ENCODE results near the gene IKZF5. TPM values are rescaled to one million over a fixed set of nuclear protein-coding genes. Genes with fewer than 3 reads are reported as not detected.

The IKZF5 gene
- total and polyA plus RNA-seq, 2 donors from 2014 or later: 7.3 to 17.1 TPM

DNA sequence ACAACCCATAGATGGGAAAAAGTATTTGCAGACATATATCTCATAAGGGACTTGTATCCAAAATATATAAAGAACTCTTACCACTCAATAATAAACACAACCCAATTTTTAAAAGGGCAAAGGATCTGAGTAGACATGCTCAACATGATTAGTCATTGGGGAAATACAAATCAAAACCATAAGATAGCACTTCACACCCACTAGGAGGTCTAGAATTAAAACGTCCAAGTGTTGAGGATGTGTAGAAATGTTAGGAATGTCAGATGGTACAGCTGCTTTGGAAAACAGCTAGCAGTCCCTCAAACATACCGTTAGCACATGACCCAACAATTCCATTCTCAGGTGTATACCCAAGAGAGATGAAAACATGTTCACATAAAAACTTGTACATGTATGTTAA lies 20.1 kb downstream of the IKZF5 start:
- Histone ChIP-seq H3K27ac (ENCODE audit: low read depth in 2 of 2, low read length in 2 of 2) (no peak overlapping the region), H3K4me3 (ENCODE audit: low read length in 3 of 3) (no peak overlapping the region), H3K9me3 (ENCODE audit: control insufficient read depth in 2 of 3, insufficient read depth in 1 of 3, low read length in 3 of 3) (no peaks in the 10 kb centered on the region), H3K36me3 (ENCODE audit: control insufficient read depth in 2 of 3, insufficient read depth in 3 of 3, low read length in 3 of 3) (peaks cover 0 to 2% (median 0%) of the 10 kb centered on the region in 3 donors), H3K4me1 (ENCODE audit: control insufficient read depth in 2 of 3, insufficient read depth in 2 of 3, low read depth in 1 of 3, low read length in 3 of 3) (no peaks in the 10 kb centered on the region), H3K9ac (ENCODE audit: low read length in 3 of 3) (no peak overlapping the region), H3K27me3 (ENCODE audit: control insufficient read depth, insufficient read depth, low read length) (no peaks in the 10 kb centered on the region)
- FAIRE-seq: no peak
- intact Hi-C loops (cut with DNase I): no loop called here
- no peak for DNase-seq
- TF ChIP-seq, protein P1, sequence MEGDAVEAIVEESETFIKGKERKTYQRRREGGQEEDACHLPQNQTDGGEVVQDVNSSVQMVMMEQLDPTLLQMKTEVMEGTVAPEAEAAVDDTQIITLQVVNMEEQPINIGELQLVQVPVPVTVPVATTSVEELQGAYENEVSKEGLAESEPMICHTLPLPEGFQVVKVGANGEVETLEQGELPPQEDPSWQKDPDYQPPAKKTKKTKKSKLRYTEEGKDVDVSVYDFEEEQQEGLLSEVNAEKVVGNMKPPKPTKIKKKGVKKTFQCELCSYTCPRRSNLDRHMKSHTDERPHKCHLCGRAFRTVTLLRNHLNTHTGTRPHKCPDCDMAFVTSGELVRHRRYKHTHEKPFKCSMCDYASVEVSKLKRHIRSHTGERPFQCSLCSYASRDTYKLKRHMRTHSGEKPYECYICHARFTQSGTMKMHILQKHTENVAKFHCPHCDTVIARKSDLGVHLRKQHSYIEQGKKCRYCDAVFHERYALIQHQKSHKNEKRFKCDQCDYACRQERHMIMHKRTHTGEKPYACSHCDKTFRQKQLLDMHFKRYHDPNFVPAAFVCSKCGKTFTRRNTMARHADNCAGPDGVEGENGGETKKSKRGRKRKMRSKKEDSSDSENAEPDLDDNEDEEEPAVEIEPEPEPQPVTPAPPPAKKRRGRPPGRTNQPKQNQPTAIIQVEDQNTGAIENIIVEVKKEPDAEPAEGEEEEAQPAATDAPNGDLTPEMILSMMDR (IDR thresholded peaks at IDR 0.05; ENCODE audit: borderline replicate concordance, extremely low read depth, insufficient read depth): no peak

DNA sequence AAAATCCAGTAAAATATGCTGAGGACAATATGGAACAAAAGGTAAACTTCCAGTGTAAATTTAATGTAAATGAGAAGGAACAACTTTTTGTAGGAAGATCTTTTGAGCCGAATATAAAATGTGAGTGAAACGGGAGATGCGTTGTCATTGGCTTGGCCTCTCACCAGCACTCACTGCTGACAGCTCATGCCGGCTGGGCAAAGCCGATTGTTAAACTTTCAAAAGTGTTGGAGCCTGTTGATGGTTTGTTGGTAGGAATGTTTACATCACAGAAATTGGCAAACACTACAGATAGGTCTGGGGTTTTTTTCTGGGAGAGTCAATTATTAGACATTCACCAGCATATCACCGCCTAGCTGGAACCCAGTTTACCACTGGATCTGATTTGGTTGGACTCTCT lies 22.3 kb downstream of the IKZF5 start:
- H3K27me3 ChIP-seq (ENCODE audit: control insufficient read depth, insufficient read depth, low read length): no peaks in the 10 kb centered on the region
- no peak overlapping the region for H3K4me3 ChIP-seq (ENCODE audit: low read length in 3 of 3)
- no peak overlapping the region for H3K9ac ChIP-seq (ENCODE audit: low read length in 3 of 3)
- DNase-seq (no peak), FAIRE-seq (no peak)
- intact Hi-C loops (cut with DNase I): no loop called here
- H3K9me3 ChIP-seq (ENCODE audit: control insufficient read depth in 2 of 3, insufficient read depth in 1 of 3, low read length in 3 of 3): no peaks in the 10 kb centered on the region
- no peak overlapping the region for H3K27ac ChIP-seq (ENCODE audit: low read depth in 2 of 2, low read length in 2 of 2)
- no peaks in the 10 kb centered on the region for H3K4me1 ChIP-seq (ENCODE audit: control insufficient read depth in 2 of 3, insufficient read depth in 2 of 3, low read depth in 1 of 3, low read length in 3 of 3)
- TF ChIP-seq, protein P1 (IDR thresholded peaks at IDR 0.05; ENCODE audit: borderline replicate concordance, extremely low read depth, insufficient read depth): no peak
- no peaks in the 10 kb centered on the region for H3K36me3 ChIP-seq (ENCODE audit: control insufficient read depth in 2 of 3, insufficient read depth in 3 of 3, low read length in 3 of 3)

DNA sequence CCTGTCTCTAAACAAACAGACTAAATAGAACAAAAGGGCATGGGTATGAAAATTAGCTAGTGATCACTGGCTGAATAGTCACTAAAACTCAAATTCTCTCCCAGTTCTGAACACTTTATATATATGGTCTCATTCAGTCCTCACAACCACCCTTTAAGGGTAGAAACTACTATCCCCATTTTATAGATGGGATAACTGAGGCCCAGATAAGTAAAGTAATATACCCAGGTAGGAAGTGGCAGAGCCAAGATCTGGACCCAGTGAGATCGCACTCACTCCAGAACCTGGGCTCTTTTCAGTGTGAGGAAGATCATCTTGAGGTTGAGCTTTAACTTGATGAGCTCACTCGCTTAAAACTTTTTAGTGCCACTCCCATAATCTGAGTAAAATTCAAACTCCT lies 23.9 kb downstream of the IKZF5 start:
- intact Hi-C loops (cut with DNase I): no loop called here
- FAIRE-seq: no peak
- H3K9ac ChIP-seq (ENCODE audit: low read length in 3 of 3): no peak overlapping the region

More for the DNA sequence above, 23.9 kb downstream of the IKZF5 start:
- Histone ChIP-seq H3K4me1 (ENCODE audit: control insufficient read depth in 2 of 3, insufficient read depth in 2 of 3, low read depth in 1 of 3, low read length in 3 of 3) (peaks cover 0 to 5% (median 0%) of the 10 kb centered on the region in 3 donors), H3K27me3 (ENCODE audit: control insufficient read depth, insufficient read depth, low read length) (no peaks in the 10 kb centered on the region), H3K4me3 (ENCODE audit: low read length in 3 of 3) (no peak overlapping the region), H3K27ac (ENCODE audit: low read depth in 2 of 2, low read length in 2 of 2) (no peak overlapping the region), H3K9me3 (ENCODE audit: control insufficient read depth in 2 of 3, insufficient read depth in 1 of 3, low read length in 3 of 3) (no peaks in the 10 kb centered on the region), H3K36me3 (ENCODE audit: control insufficient read depth in 2 of 3, insufficient read depth in 3 of 3, low read length in 3 of 3) (no peaks in the 10 kb centered on the region)
- DNase-seq: no peak
- TF ChIP-seq, protein P1 (IDR thresholded peaks at IDR 0.05; ENCODE audit: borderline replicate concordance, extremely low read depth, insufficient read depth): no peak

All from kidney (tissue), 14 donors.